NCI-H1436 (cell line): ENCODE data around the gene NHP2.
"Not testable (repeated sequence)": the region's sequence is repeated elsewhere in the genome, so short reads cannot be mapped to it uniquely, and the experiment has no call there.

Source experiments
- DNase-seq: peaks from one replicate; lab custom pipeline; 2025; lab: John Stamatoyannopoulos, UW

Gene NHP2

GRCh38 chr5:178153530-178154340 lies at the start of gene NHP2:
NHP2 (minus strand) TSS chr5:178153885; CDS start chr5:178153817, 68 bp downstream.
- peak; percentile 92 for DNase-seq

DNA sequence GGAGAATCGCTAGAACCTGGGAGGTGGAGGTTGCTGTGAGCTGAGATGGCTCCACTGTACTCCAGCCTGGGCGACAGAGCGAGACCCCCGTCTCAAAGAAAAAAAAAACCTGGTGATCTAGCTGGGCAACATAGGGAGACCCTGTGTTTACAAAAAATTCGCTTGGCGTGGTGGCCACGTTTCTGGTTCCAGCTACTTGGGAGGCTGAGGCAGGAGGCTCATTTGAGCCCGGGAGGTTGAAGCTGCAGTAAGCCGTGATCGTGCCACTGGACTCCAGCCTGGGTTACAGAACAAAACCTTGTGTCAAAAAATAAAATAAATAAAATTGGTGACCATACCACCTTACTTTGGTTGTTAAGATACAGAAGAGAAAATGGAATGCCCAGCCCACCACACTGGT lies 48.9 kb upstream of the NHP2 start:
- no peak for DNase-seq

DNA sequence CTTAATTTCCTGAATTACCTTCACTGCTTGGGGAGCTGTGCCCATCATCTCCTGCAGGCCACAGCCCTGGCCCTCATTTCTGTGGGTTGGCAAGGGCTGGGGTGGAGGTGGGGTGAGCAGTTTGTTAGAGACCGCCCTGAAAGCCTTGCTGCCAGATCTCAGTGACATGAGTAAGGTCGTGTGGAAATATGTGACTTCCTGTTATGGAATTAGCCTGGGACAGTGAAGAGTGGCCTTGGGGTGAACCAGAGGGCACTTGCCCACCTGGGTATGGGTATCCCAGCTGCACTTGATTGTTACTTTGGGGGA lies 48.2 kb upstream of the NHP2 start:
- DNase-seq: no peak

DNA sequence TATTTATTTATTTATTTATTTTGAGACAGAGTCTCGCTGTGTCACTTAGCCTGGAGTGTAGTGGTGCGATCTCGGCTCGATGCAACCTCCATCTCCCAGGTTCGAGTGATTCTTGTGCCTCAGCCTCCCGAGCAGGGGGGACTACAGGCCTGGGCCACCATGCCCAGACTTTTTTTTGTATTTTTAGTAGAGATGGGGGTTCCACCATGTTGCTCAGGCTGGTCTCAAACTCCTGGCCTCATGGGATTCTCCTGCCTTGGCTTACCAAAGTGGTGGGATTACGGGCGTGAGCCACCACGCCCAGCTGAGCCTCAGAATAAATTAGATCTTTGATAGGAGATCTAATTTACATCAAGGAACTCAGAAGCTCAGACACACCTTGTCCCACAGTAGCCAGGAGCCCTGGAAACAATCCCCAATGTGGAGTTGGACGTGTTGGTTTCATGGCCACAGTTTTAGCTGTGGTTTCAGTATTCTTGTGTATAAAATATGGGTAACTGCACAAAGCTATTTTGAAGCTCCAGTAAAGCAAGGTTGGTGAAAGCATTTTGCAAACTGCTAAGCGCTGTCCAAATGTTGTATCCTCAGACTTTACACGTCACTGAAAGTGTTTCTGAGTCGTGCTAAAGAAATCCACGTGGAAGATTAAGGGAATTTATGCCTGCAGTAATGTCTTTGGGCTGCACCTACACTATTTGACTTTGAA lies 47.7 kb upstream of the NHP2 start:
- no peak for DNase-seq

DNA sequence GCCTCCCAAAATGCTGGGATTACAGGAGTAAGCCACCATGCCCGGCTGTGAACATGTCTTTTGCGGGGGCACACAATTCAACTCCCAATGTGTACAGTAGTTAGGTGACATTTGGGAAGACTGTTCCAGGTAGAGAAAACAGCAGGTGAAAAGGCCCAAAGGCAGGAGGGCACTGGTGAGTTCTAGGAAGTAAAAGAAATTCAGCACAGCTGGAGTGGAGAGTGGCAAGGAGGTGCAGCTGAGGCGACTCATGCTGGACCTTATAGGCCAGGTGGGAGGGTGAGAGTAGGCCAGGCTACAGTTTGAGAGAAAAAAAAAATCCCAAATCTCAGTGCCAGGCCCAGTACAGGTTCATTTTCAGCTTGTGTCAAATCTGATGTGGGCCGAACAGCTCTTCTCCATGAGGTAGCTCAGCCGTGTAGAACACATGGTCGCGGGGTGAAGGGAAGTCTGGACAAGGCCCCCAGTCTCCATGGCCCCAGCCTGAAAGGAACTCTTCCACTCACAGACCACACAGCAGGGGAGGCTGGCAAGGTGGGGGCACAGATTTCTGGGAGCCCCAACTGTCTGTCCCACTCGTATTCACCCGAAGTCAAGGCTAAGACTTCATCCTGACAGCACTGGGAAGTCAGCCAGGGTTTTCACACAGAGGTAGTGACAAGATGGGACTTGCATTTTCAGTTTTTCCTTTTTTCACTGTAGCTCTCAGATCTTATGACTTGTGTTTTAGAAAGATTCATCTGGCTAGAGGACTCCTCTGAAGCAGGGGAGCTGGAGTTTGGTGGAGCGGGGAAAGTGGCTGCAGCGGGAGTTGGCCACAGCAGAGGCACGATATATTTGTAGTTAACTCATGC lies 46.1 kb upstream of the NHP2 start:
- DNase-seq: no peak

GRCh38 chr5:178198706-178199105 lies 45.0 kb upstream of the NHP2 start:
- no peak for DNase-seq

GRCh38 chr5:178198151-178198550 lies 44.5 kb upstream of the NHP2 start:
- not testable (repeated sequence) for DNase-seq

DNA sequence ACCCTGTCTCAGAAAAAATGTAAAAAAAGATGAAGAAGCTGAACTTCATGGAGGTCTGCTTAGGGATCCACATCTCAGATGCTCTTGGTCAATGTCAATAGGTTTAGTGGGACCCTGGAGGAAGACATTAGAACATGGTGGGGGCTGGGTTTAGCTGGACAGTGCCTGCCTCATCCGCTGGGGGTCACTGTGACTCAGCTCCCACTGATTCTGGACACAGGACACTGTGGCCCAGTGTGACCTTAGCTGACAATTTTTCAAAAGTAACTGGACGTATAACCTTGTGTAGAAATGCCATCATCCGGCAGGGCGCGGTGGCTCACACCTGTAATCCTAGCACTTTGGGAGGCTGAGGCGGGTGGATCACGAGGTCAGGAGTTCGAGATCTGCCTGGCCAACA lies 43.3 kb upstream of the NHP2 start:
- DNase-seq: no peak

DNA sequence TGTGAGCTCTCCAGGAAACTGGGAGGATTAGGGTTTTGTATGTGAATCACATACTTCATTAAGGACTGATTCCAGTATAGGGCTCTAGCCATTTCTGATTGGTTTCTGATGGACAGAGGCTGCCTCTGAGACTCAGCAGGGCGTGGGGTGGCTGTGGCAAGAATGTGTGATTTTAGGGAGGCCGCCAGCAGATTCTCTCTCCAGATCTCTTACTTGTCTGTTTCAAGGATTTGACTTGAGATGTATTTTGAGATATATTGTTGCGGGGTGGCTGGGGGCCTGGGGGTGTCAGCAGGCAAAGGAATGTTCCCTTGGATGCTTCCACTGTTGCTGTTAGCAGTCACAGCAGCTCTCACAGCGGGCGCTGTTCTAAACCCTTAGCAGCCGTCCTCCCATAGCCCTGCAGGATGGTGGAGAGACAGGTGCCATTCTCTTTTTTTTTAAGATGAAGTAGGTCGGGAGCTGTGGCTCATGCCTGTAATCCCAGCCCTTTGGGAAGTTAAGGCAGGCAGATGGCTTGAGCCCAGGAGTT lies 42.7 kb upstream of the NHP2 start:
- DNase-seq: no peak

DNA sequence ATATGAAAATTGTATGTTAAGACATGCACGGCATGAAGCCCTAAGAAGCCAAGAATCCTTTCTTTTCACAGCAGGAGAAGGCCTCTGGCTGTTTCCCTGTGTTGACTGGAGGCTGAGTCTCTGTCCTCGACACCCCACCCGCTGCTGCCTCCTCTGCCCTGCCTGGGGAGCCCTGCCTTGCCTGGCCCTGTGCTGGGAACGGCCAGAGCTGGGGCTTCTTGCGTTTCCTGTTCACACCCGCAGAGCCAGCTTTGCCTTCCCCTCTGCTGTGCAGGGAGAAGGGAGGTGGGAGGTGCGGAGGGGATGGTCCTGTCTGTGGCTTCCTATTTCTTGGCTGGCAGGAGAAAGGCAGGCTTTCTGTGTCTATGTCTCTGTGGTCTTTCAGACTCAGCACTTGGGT lies 40.3 kb upstream of the NHP2 start:
- no peak for DNase-seq

GRCh38 chr5:178193251-178193809 lies 39.6 kb upstream of the NHP2 start:
- DNase-seq: no peak

DNA sequence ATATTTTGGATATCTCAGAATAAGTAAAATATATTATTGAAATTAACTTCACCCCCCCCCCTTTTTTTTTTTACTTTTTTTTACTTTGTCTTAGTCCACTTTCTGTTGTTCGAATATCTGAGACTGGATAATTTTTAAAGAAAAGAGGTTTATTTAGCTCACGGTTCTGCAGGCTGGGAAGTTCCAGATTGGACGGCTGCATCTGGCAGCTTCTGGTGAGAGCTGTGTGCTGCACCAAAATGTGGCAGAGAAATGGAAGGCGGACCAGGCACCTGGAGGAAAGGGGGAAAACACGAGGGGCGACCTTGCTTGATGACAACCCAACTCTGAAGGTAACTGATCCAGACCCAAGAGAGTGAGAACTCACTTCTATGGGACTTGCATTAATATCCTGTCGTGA lies 39.1 kb upstream of the NHP2 start:
- no peak for DNase-seq

DNA sequence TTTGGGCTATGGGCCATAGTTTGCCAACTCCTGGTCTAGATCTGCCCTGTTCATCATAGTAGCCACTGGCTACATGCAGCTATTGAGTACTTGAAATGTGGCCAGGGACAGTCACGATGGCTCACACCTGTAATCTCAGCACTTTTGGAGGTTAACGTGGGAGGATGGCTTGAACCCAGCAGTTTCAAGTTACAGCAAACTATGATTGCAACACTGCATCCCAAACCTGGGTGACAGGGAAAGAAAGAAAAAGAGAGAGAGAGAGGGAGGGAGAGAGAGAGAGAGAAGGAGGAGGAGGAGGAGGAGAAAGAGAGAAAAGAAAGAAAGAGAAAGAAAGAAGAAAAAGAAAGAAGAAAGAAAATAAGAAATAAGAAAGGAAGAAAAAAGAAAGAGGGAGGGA lies 38.6 kb upstream of the NHP2 start:
- no peak for DNase-seq

- DNase-seq: no peak
Observed at GRCh38 chr5:178191661-178192060, 38.0 kb upstream of the NHP2 start.

DNA sequence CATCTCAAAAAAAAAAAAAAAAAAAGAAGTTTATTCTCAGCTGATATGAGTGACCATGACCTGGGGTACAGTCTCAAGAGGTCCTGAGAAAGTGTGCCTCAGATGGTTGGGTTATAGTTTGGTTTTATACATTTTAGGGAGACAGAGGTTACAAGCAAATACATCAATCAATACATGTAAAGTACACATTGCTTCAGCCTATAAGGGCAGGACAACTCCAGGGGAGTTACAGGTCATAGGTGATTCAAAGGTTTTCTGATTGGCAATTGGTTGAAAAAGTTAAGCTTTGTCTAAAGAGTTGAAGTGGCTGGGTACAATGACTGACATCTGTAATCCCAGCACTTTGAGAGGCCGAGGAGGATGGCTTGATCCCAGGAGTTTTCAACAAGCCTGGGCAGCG lies 35.7 kb upstream of the NHP2 start:
- no peak for DNase-seq

DNA sequence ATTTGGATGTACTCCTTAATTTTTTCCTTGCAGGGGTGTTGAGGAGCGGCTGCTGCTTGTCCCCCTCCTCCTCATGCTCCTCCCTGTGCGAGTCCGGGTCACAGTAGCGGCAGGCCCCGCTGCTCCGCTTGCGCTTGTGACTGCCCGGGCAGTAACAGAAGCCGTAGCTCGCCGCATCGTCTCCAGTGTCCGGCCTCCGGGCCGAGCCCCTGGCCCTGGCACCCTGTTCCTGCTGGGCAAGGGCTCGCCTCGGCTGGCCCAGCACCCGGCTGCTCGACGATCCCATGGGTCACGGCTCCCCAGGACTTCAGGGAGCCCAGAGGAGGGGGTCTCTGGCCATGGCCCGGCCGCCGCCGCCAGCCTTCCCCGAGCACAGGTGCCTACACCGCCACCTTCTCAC lies 33.3 kb upstream of the NHP2 start, which contains the start of gene GMCL2:
GMCL2 (minus strand) TSS at position 358 of the 400 bp plus-strand sequence; CDS start at position 286, 72 bp downstream.
- no peak for DNase-seq

GRCh38 chr5:178186427-178186826 lies 32.7 kb upstream of the NHP2 start:
- no peak for DNase-seq

DNA sequence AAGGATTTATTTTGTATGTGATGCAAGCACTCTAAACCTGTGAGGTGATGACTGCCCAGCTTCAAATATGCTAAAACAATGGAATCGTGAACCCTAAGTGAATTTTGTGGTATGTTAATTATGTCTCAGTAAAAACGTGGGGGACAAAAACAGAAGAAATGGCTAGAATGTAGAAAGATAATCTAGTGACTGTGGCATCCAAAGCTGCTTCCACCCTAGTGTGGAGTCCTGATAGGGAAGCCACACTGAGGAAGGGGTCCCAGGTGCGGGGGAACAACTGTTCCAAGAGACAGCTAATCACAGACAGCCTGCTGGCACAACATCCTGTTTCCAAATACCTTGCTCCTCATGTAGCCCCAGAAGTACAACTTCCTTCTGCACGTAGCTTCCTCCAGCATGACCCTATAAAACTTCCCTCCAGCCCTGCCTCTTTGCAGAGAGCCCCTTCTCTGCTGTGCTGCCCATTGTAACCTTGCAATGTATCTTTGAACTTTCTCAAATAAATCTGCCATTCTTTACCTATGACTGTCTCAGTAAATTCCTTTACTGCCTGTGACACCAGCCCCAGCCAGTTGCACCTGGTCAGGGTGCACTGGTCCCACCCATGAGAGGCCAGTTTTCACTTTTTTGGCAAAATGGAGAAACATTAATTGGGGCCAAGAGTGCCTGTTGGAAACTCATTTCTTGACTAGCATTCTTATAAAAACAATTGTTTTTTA lies 28.6 kb upstream of the NHP2 start:
- no peak for DNase-seq

GRCh38 chr5:178180141-178180863 lies 26.6 kb upstream of the NHP2 start:
- no peak for DNase-seq

DNA sequence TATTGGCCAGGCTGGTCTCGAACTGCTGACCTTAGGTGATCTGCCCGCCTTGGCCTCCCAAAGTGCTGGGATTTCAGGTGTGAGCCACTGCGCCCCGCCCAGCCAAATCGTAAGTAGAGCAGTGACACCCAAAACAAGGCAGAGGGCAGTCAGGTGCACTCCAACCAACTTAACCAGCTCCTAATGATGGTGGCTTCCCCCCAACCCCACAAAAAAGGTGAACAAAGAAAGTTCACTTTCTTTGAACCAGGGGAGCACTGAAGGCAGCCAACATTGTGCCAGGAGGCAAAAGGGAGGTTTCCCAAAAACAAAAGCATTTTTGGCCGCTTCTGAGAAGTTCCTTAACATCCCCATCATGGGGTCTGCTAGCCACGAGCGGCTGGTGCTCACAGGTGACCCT lies 23.9 kb upstream of the NHP2 start:
- no peak for DNase-seq

DNA sequence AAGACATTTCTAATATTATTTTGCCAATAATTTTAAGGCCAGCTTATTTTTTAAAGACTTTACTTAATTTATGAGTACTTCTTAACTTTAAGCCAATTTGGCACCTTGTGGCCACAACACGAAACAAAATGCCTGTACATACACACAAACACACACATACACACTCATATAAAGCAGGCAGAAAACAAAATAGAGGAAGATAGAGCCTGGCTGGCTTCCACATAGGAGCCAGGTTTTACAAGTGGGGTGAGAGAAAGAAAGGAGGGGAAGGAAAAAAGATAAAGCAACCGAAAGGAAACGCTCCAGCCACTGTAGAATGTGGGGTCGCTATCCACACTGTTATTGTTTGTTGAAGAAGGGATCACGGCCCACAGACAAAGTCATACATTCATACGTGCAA lies 23.1 kb upstream of the NHP2 start:
- DNase-seq: no peak
